Stomach (tissue), 9 donors: ENCODE data around the gene EIF4G3. TPM values are rescaled to one million over a fixed set of nuclear protein-coding genes. Genes with fewer than 3 reads are reported as not detected.

Source experiments
- DNase-seq, 2 donors: peaks; one replicate each; pipeline versions ENCODE4 v3.0.0 to v3.0.0-alpha.2; 2013 to 2019
- H3K27ac ChIP-seq, 5 donors: fragments of 200-600 bp in 4 of 5; sonication (generic) in 4 of 5; one replicate each; pipeline ENCODE4 v1.5.1; 2013 to 2019; ENCODE audit warnings: mild to moderate bottlenecking in 1 of 5, moderate library complexity in 1 of 5
- H3K27me3 ChIP-seq, 3 donors: fragments of 200-600 bp; sonication (generic); one replicate each; pipeline ENCODE4 v1.5.1; 2017 to 2019; ENCODE audit warnings: mixed run types in 1 of 3
- H3K36me3 ChIP-seq, 4 donors: fragments of 200-600 bp; sonication (generic); 1 replicate in 3 of 4; 2 replicates in 1 of 4; pipeline ENCODE4 v1.5.1; 2016 to 2019
- H3K4me1 ChIP-seq, 4 donors: fragments of 200-600 bp; sonication (generic); one replicate each; pipeline ENCODE4 v1.5.1; 2016 to 2019
- H3K4me3 ChIP-seq, 4 donors: fragments of 200-600 bp; sonication (generic) in 3 of 4; one replicate each; pipeline ENCODE4 v1.5.1; 2016 to 2019; ENCODE audit warnings: mild to moderate bottlenecking in 1 of 4
- H3K9me3 ChIP-seq, 4 donors: fragments of 200-600 bp; sonication (generic); one replicate each; pipeline ENCODE4 v1.5.1; 2016 to 2019
- CTCF ChIP-seq, 7 experiments: fragments of 450-650 bp in 4 of 7; fragments of 200-600 bp in 3 of 7; sonication (generic) in 3 of 7; IDR thresholded peaks; one replicate each; pipeline ENCODE4 v1.5.1; 2016 to 2019; ENCODE audit warnings: antibody characterized with exemption in 7 of 7, control low read depth in 2 of 7, mild to moderate bottlenecking in 1 of 7
- EP300 ChIP-seq: sonication (generic); formaldehyde crosslinking; IDR thresholded peaks from one replicate; pipeline ENCODE4 v1.6.1; 2017; ENCODE audit warnings: antibody characterized with exemption
- POLR2A ChIP-seq, 4 donors: fragments of 450-650 bp; IDR thresholded peaks; one replicate each; pipeline ENCODE4 v1.6.1; 2016; ENCODE audit warnings: antibody characterized with exemption in 4 of 4, control low read depth in 2 of 4, mild to moderate bottlenecking in 1 of 4, moderate library complexity in 1 of 4
- POLR2AphosphoS5 ChIP-seq, 3 donors: sonication (generic); formaldehyde crosslinking; IDR thresholded peaks; one replicate each; pipeline ENCODE4 v1.6.1; 2016; ENCODE audit warnings: antibody characterized with exemption in 3 of 3
- WGBS, 5 donors: extraction: QIAGEN DNeasy Blood & Tissue Kit in 3 of 5; methylation state at CpG; one replicate each; pipeline versions ENCODE4 v1.1.5 to v1.1.7; 2013 to 2018; 5-methylcytosine and 5-hydroxymethylcytosine counted together
- intact Hi-C: fragments of 100-400 bp; cut with DNase I; formaldehyde crosslinking; loops from one replicate; pipeline ENCODE4 v1.15.1; 2023; ENCODE audit warnings: low total_unique reads
- polyA plus RNA-seq, 3 donors: library from polyadenylated mRNA; stranded (reverse); fragments of 200-250 nt; gene quantifications; one replicate each; pipeline ENCODE4 v1.2.3, GENCODE V29; 2013
- total RNA-seq, 5 donors: library from RNA; depleted of rRNA; stranded (reverse); fragments of >200 nt; gene quantifications; one replicate each; pipeline versions ENCODE4 v1.1.0 to v1.2.3, GENCODE V29; 2014 to 2016
- donor health status: healthy with polysubstance abuse.
- donor health status: Bipolar disorder and iron deficiency.
- donor health status: healthy.

EIF4G3 gene
- total and polyA plus RNA-seq, 8 donors: 6.3 to 63.3 (median 44.7) TPM

GRCh38 chr1:20846461-20847374 lies 330.0 kb downstream of the EIF4G3 start:
- Histone ChIP-seq H3K9me3 (no peaks in the 10 kb centered on the region), H3K36me3 (peaks cover 5 to 82% (median 56%) of the 10 kb centered on the region in 4 donors), H3K27me3 (no peaks in the 10 kb centered on the region), H3K27ac (no peak overlapping the region), H3K4me1 (peaks cover 0 to 13% (median 0%) of the 10 kb centered on the region in 4 donors), H3K4me3 (no peak overlapping the region)
- no peak for DNase-seq
- intact Hi-C loops: no loop called here
- WGBS, 5 donors: 88 to 95% (median 93%) methylated on average over 6 of the region's 6 CpGs
- no peak for TF ChIP-seq CTCF (IDR thresholded peaks at IDR 0.05)
- TF ChIP-seq POLR2A (IDR thresholded peaks at IDR 0.05): no peak
- no peak for TF ChIP-seq EP300
- no peak for TF ChIP-seq POLR2AphosphoS5 (IDR thresholded peaks at IDR 0.05)

GRCh38 chr1:20840731-20841130 lies 336.0 kb downstream of the EIF4G3 start:
- peaks cover 0 to 57% (median 47%) of the 10 kb centered on the region in 4 donors for H3K36me3 ChIP-seq
- H3K9me3 ChIP-seq: no peaks in the 10 kb centered on the region
- no peaks in the 10 kb centered on the region for H3K27me3 ChIP-seq
- H3K27ac ChIP-seq: no peak overlapping the region
- intact Hi-C loops: no loop called here
- no peak for TF ChIP-seq EP300
- TF ChIP-seq POLR2AphosphoS5 (IDR thresholded peaks at IDR 0.05): no peak
- no peak for TF ChIP-seq POLR2A (IDR thresholded peaks at IDR 0.05)
- no peak for TF ChIP-seq CTCF (IDR thresholded peaks at IDR 0.05)
- no peaks in the 10 kb centered on the region for H3K4me1 ChIP-seq
- no peak overlapping the region for H3K4me3 ChIP-seq
- DNase-seq: peak in 1 of 2 donors; percentile 9

- no peak overlapping the region for H3K4me3 ChIP-seq
- TF ChIP-seq CTCF (IDR thresholded peaks at IDR 0.05): no peak
- WGBS, 5 donors: 84 to 96% (median 88%) methylated on average over 4 of the region's 4 CpGs
- H3K4me1 ChIP-seq: no peaks in the 10 kb centered on the region
- no peaks in the 10 kb centered on the region for H3K9me3 ChIP-seq
- no peaks in the 10 kb centered on the region for H3K27me3 ChIP-seq
- H3K27ac ChIP-seq: no peak overlapping the region
- H3K36me3 ChIP-seq: peaks cover 0 to 45% (median 37%) of the 10 kb centered on the region in 4 donors
- intact Hi-C loops: no loop called here
- DNase-seq: no peak
Measured at GRCh38 chr1:20837554-20838192, 339.0 kb downstream of the EIF4G3 start.

- H3K27ac ChIP-seq: no peak overlapping the region
- 93 to 97% (median 96%) methylated on average over 4 of the region's 4 CpGs for WGBS, 5 donors
- no peak for DNase-seq
- peaks cover 0 to 45% (median 36%) of the 10 kb centered on the region in 4 donors for H3K36me3 ChIP-seq
- H3K4me3 ChIP-seq: no peak overlapping the region
- no peaks in the 10 kb centered on the region for H3K27me3 ChIP-seq
- intact Hi-C loops: no loop called here
- no peaks in the 10 kb centered on the region for H3K9me3 ChIP-seq
- TF ChIP-seq EP300: no peak
- no peak for TF ChIP-seq CTCF (IDR thresholded peaks at IDR 0.05)
- no peak for TF ChIP-seq POLR2A (IDR thresholded peaks at IDR 0.05)
- TF ChIP-seq POLR2AphosphoS5 (IDR thresholded peaks at IDR 0.05): no peak
- H3K4me1 ChIP-seq: no peaks in the 10 kb centered on the region
Measured at GRCh38 chr1:20836230-20836629, 340.5 kb downstream of the EIF4G3 start.
